Erythroblast (primary cell): ENCODE results near the gene SHB.

ENCODE experiments used
- DNase-seq, 2 experiments: peaks; one replicate each; lab custom pipeline; 2025; lab: John Stamatoyannopoulos, UW
- GATA1 ChIP-seq: IDR thresholded peaks from 2 replicates; pipeline ENCODE4 v1.6.1; 2011; ENCODE audit warnings: low read depth, mild to moderate bottlenecking, control low read depth, low read length, moderate library complexity
- POLR2A ChIP-seq: IDR thresholded peaks from 2 replicates; pipeline ENCODE4 v1.6.1; 2011; ENCODE audit warnings: mild to moderate bottlenecking, low read length

Gene SHB

DNA sequence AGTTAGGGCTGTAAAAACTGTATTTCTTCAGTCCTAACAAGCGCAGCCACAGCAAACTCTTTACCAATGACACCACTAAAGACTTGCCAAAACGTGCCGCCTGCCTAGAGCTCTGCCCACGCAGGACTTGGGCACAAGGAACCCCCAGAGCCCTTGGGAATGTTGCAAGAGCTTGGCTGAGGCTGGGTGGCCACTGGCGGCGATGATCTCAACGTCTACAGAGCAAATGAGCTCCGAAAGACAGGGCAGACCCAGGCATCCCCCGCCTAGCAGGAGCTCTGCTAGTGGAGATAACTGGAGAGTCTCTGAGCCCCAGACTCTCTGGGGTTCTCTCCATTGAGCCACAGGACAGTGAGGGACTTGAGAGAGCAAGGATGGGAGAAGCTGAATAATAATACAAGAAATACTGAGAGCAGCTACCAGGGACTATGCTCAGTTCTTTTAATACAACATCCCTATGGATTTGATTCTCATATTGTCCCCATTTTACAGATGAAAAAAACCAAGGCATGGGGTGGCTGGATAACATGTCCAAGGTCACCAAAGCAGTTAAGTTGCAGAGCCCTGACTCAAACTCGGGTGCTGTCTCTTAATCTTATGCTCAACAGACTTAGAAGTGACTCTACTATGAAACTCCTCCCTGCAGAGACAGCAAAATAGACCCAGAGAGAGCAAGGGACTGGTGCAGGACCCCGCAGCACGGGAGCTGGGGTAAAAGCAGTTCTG, 32.5 kb downstream of the SHB start:
- TF ChIP-seq POLR2A (no peak), GATA1 (no peak)
- peak; percentile 56 to 64 for DNase-seq

DNA sequence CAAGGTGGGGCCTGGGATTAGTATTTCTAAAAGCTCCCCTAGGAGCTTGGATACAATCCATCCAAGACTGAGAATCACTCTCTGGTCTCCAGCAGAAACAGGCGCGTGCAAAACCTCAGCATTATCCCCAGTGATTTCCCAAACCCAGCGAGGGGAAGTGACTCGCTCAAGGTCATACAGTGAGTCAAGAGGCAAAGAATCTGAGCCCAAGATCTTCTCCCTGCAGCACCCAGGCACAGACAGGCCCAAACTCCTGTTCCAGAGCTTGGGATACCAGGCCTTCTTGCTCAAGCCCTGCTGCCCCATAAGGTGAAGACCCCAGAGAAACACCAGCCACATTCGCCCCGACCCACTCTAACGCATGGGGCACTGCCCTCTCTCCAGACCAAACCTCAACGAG, 33.2 kb downstream of the SHB start:
- peak in 1 of 2 experiments; percentile 17 for DNase-seq
- TF ChIP-seq GATA1 (no peak), POLR2A (no peak)

DNA sequence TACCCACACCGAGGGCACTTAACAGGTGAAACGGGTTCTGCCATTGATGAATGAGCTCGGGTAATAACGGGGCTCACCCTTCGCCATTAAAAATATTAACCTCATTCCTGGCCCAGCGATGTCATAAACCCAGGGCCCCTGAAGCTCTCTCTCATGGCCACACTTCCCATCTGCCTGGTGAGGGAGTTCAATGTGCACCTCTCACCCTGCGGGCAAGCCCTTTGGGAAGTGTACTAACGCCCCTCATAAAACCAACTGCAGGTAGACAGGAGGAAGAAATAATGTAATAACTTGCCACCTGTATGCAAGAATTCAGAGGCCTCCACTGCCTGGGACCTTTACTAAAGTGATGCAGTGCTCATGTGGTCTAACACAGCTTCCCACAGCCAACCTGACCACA, 35.1 kb downstream of the SHB start:
- no peak for DNase-seq
- TF ChIP-seq POLR2A (no peak), GATA1 (no peak)

DNA sequence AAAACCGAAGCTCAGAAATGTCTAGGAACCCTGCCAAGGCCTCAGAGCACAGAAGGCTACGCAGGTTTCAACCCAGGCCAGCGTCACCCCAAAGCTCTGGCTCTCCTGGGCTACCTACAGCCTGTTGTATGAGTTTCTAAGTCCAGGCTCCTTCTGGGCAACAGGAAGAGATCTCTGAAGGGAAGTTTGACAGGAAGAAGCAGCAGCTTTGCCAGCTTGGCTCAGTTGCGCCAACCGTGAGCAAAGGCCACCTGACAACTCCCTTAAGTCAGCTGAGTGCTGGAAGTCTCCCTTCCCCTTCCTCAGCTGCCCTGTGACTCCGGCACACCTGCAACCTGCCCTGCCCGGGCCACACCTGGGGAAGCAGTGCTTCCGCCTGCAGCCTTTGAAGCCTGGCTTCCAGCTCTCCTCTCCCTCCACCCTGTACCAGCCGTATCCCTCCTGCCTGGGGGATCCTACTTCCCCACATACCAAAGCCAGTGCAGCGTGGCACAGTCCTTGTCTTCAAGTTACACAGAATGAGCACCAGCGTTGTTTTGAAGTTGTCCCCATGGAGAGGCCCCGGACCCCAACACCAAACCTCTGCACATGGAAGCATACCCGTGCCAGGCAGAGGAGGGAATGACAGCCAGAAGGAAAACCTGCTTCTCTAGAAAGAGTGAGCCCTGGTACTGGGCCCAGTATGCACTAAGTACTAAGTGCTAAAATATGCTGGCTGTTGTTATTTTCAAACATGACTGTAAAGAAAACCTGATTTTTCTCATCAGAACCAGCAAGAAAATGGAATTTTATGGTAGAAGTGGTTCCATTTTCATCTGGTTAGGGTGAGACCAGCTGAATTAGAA, 36.5 kb downstream of the SHB start:
- DNase-seq = no peak
- TF ChIP-seq POLR2A (no peak), GATA1 (no peak)

DNA sequence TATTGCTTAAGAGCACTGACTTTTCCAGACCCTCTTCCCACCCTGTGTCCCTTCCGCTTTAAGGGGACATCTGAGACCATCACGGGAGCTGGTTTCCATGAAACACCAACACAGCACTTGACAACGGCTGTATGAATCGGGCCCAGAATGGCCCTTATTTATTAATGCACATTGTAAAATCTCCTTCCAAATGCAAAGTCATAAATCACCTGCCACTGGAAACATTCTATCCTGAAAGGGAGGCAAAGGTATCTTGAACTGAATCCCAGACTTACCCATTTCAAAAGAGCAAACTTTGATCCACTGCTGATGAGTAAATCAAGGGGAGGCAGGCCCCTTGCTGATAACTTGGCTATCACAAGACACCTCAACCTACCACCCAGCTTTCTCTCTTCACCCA, 37.4 kb downstream of the SHB start:
- TF ChIP-seq GATA1 (no peak), POLR2A (no peak)
- DNase-seq = no peak

DNA sequence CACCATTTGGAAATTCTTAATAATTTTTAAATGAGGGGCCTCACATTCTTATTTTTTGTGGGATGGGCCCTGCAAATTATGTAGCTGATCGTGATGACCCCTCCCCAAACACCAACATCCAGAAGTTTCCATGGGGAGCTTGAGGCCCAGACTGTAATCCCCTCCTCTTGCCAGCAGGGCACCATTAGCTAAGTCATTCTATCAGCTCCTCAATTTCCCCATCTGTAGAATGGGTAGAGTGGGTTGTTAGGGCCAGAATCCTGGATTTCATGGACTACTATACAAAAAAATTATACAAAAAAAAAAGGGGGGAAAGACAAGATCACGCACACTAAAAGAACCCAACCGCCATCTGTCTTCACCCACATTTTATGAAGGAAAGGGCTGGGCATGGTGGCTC, 38.4 kb downstream of the SHB start:
- DNase-seq = no peak
- TF ChIP-seq GATA1 (no peak), POLR2A (no peak)

DNA sequence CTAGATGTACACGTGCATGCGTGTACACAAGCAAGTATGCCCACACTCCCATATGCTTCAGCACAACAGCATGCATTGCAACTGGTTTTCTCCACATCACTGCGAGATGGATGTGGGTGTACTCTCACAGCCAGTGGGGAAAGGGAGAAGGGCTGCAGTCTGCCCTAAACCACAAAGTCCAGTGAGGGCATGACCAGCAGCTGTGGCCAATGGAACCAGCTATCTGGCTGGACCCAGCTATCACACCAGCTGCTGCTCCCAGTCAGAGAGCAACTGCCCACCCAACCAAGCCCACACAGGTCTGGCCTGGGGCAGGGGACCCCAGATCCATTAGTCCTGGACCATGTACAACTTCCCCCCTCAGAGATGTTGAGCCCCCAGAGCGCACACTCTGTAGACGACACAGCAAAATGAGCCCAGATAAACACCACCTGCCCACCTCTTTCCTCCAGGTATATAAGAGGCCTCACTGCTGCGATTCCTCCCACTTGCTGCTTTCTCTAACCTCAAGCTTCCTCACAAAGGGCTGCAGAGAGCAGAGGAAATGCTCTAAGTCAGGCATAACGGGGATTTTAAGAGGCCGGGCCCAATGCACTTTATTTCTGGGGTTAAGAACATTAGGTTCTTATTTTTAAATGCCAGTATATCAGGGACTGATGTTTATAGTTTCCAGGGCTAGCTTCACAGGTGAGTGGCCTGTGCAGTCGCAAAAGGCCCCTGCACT, 39.0 kb downstream of the SHB start:
- no peak for DNase-seq
- TF ChIP-seq GATA1 (no peak), POLR2A (no peak)

DNA sequence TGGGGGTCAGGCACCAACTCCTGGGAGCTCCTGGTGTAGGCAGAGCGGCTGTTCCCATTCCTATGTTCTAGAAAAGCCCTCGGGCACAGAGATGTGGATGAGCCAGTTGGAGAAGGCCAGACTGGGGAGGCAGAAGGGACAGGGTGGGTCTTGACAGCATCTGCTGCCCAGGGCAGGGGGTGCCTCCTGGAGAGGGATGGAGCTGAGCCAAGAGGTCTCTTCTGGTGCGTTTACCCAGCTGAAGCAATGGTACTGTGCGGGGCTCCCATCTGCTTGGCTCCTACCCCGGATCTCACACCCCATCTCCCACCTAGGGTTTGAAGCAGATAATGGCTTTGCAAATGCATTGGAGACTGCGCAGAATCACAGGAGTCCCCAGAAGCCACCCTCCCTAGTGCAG, 41.3 kb downstream of the SHB start:
- DNase-seq = no peak
- no peak for TF ChIP-seq GATA1
- TF ChIP-seq POLR2A = no peak

DNA sequence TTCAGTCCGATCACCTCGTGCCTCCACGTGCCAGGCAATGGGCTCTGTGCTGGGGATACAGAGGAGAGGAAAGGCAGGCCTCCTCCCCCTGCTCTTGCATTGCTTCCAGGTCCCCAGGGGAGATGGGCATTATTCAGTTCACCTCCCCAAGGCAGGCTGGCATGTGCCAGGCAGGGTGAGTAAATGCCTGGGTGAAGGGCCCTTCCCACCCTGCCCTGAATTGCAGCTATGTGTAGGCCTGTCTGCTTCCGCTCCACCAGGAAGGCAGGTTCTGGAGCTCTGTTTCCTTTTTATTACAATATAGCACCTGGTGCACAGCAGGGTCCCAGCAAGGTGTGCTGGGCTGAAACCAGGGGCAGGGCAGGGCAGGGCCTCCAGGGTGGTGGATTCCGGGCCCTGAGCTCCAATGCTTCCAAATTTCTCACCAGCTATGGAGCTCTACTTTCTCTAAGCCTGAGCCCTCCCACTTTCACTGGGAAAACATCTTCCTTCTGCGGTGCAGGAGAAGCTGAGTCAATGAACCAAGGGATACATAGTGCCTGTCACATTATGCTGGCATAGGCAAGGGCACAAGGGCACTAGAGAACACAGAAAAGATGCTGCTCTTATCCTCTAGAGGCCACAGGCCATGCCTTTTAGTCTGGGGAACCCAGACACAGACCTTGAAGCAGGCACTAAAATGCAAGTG, 42.0 kb downstream of the SHB start:
- TF ChIP-seq POLR2A = no peak
- no peak for TF ChIP-seq GATA1
- DNase-seq = no peak

DNA sequence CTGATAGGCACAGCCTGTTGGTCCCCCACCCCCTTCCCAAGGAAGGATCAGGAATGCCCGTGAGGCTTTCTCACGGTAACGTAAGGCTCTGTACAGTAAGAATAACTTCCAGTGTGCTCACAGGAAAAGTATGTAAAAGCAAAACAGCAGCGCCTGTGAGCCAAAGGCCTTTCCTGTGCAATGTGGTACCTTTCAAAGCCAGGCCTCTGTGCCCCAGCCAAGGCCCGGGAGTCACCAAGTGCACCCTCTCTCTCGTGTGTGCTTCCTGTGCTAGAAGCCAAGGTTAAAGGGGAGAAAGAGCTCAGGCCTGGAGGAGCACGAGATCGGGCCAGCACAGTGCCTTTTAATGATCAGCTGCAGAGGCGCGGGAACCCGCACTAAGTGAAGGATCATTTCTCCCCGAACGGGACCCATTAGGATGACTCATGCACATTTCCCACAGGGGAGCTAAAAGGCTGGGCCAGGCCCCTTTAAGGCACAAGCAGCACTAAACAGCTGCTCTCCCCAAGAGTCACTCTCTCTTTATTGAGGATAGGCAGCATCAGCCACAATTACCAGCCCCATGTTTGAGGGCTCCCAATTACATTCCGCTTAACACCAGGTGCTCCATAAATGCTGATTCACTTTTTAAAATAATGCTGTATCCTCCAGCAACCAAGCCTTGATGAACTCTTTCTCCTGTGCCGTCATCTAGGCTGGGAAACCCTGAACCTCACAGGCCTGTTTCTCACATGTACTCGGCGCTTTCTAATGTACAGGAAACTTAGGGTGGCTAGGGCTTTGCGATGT, 42.8 kb downstream of the SHB start:
- peak in 1 of 2 experiments; percentile 10 for DNase-seq

DNA sequence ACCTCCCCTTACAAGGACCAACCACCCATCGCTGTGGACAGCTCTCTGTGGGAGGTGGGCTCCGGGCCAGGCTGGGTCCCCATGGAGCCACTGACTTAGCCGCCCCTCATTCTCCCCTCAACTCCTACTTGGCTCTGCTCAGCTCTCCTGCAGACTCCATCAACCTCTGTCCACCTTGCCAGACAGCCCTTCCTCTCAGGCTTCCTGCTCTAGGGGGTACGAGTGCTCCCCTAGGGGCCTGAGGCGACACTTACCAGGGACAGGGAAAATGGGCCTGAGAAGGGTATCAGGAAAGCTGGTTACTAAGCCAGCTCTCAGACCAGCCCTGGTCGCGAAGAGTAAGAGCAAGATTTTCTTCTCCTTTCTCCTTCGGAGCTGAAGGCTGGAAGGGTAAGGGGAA, 43.9 kb downstream of the SHB start:
- TF ChIP-seq POLR2A (no peak), GATA1 (no peak)
- DNase-seq = no peak

More for the DNA sequence above, 42.8 kb downstream of the SHB start:
- no peak for TF ChIP-seq GATA1
- TF ChIP-seq POLR2A = no peak

DNA sequence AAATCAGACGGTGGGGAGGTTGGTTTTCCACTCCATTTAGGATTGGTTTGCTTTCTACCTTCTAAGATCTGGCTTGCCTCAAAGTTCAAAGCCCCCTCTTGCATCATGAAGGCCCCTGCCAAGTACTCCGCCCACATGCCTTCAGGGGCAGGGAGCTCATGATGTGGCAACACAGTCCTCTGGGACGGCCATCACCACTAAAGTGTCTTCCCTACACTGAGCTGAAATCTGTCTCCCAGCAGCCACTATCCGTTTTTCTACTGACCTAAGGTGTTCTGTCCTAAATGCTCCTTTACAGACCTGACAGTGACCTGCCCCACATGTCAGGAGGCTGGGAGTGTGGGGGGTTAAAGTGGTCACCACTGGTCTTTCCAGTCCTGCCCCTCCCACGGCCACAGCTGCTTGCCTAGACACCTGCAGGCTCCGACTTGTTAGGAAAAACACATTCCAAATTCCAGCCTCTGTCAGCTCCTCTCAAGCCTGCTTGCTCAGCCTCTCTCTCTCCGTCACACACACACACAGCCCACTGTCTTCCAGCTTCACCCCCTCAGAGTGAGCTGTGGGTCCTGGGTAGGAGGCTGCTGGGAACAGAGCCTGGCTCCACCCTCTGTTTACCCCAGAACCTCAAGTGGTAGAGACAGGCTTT, 44.9 kb downstream of the SHB start:
- peak in 1 of 2 experiments; percentile 27 for DNase-seq

DNA sequence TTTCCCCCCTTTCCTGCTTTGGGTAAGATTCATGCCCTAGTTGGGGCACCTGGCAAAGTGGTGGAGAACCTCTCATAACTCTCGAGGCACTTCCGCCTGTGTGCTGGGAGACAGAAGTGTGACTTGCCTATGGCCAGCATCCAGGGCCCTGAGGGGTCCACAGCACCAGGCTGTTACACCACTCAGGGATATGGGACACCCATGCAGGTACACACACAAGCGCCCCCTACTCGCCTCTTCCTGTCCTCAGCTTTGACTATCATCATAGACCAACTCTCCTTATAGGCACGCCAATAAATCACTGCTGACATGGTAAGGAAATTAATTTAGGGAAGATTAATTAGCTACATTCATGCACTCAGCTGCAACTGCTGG, 45.4 kb downstream of the SHB start:
- TF ChIP-seq GATA1 (no peak), POLR2A (no peak)
- no peak for DNase-seq

More for the DNA sequence above, 44.9 kb downstream of the SHB start:
- TF ChIP-seq POLR2A (no peak), GATA1 (no peak)
